Measurements from ENCODE around the gene FASLG.

- no peak for TF ChIP-seq POLR2A (IDR thresholded peaks at IDR 0.05; ENCODE audit: low read depth)
- TF ChIP-seq POLR2AphosphoS5 (IDR thresholded peaks at IDR 0.05), result no peak
- no peak for TF ChIP-seq CTCF (IDR thresholded peaks at IDR 0.05)
- no peak for TF ChIP-seq EP300 (IDR thresholded peaks at IDR 0.05)
Observed at GRCh38 chr1:172653015-172653709, 5.7 kb upstream of the FASLG start.
